Activated T-helper 1 cell treated with anti-CD3 and anti-CD28 coated beads, Interleukin-12 subunit alpha, Interleukin-12 subunit beta, Interleukin-2, Interleukin-4 antibody, amounts not matched to agents 30 ng/mL and 10 ng/mL and 1 ng/mL, durations not matched to agents 14 hours and 24 hours and 36 hours (primary cell): Measurements from ENCODE around the gene BTBD9. TPM values are rescaled to one million over a fixed set of nuclear protein-coding genes. Genes with fewer than 3 reads are reported as not detected.

ENCODE experiments used
- DNase-seq: peaks from one replicate; pipeline ENCODE4 v3.0.0; 2021; ENCODE audit warnings: low spot score
- H3K27ac Mint-ChIP-seq: one replicate; pipeline ENCODE4 v1.8.0; 2021; ENCODE audit warnings: mild to moderate bottlenecking, mixed read lengths
- H3K27me3 Mint-ChIP-seq: one replicate; pipeline ENCODE4 v1.8.0; 2022; ENCODE audit warnings: mild to moderate bottlenecking, moderate library complexity, mixed read lengths; ENCODE audit not compliant: insufficient read depth
- H3K36me3 Mint-ChIP-seq: one replicate; pipeline ENCODE4 v1.8.0; 2021; ENCODE audit warnings: low read depth, mixed read lengths
- H3K4me1 Mint-ChIP-seq: one replicate; pipeline ENCODE4 v1.8.0; 2021; ENCODE audit warnings: low read depth, mixed read lengths
- H3K4me3 Mint-ChIP-seq: one replicate; pipeline ENCODE4 v1.8.0; 2021; ENCODE audit warnings: mild to moderate bottlenecking, moderate library complexity, mixed read lengths
- H3K9me3 Mint-ChIP-seq: one replicate; pipeline ENCODE4 v1.8.0; 2021; ENCODE audit warnings: mixed read lengths
- intact Hi-C: fragments of 100-400 bp; cut with micrococcal nuclease; formaldehyde crosslinking; loops from one replicate; pipeline ENCODE4 v1.15.1; 2024
- total RNA-seq: library from RNA; stranded (reverse); gene quantifications from 2 replicates; pipeline ENCODE4 v1.2.3, GENCODE V29; 2022

The BTBD9 gene
- total RNA-seq, 1 donor from 2014 or later: 14.5 TPM

DNA sequence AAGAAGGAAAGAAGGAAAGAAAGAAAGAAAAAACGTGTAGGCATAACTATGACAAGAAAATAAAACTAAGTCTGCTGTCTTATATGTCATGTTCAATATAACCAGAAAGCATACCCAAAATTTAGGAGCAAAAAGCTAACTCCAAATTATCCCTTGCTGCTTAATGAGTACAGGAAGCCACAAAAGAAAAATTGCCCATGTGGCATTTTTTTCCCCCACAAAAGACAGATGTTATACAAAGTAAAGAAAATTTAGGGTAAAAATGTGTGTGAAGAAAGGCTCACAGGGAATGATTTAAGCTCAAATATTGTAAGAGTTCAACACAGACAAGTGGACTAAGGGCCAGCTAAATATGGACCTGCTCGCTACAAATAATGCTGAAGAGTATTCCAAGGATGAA lies 263.8 kb downstream of the BTBD9 start:
- DNase-seq: no peak
- H3K4me3 Mint-ChIP-seq: no peak overlapping the region
- H3K27ac Mint-ChIP-seq: no peak overlapping the region
- H3K4me1 Mint-ChIP-seq: no peaks in the 10 kb centered on the region
- H3K27me3 Mint-ChIP-seq: peaks cover 7% of the 10 kb centered on the region
- intact Hi-C loops: no loop called here
- H3K9me3 Mint-ChIP-seq: no peaks in the 10 kb centered on the region
- H3K36me3 Mint-ChIP-seq: no peaks in the 10 kb centered on the region

DNA sequence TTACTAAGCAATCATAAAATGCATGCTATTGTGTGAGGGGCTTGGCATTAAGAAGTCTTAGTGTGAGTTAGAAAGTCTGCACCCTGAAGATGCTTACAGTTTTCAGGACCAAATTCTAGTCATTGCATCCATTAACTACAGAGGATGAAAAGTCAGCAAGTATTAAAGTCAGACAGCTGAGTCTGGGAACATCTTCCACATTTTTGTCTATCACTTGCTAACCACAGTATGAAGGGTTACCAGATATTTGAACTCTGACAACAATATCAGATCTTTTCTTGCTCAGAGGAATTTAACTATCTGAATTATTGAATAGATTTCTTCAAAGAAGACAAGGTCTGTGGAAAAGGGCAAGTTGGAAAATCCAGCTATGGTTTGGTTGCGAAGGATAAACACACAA lies 264.4 kb downstream of the BTBD9 start:
- H3K27ac Mint-ChIP-seq: no peak overlapping the region
- peaks cover 6% of the 10 kb centered on the region for H3K27me3 Mint-ChIP-seq
- H3K9me3 Mint-ChIP-seq: no peaks in the 10 kb centered on the region
- no peaks in the 10 kb centered on the region for H3K36me3 Mint-ChIP-seq
- intact Hi-C loops: no loop called here
- H3K4me3 Mint-ChIP-seq: no peak overlapping the region
- DNase-seq: no peak
- no peaks in the 10 kb centered on the region for H3K4me1 Mint-ChIP-seq

- no peak for DNase-seq
- no peaks in the 10 kb centered on the region for H3K9me3 Mint-ChIP-seq
- H3K4me3 Mint-ChIP-seq: no peak overlapping the region
- no peaks in the 10 kb centered on the region for H3K36me3 Mint-ChIP-seq
- H3K27me3 Mint-ChIP-seq: peaks cover 3% of the 10 kb centered on the region
- no peaks in the 10 kb centered on the region for H3K4me1 Mint-ChIP-seq
- H3K27ac Mint-ChIP-seq: no peak overlapping the region
- intact Hi-C loops: no loop called here
Observed at GRCh38 chr6:38371881-38372280, 267.8 kb downstream of the BTBD9 start.

- no peaks in the 10 kb centered on the region for H3K36me3 Mint-ChIP-seq
- intact Hi-C loops: no loop called here
- peaks cover 1% of the 10 kb centered on the region for H3K27me3 Mint-ChIP-seq
- DNase-seq: no peak
- H3K9me3 Mint-ChIP-seq: no peaks in the 10 kb centered on the region
- H3K27ac Mint-ChIP-seq: no peak overlapping the region
- no peaks in the 10 kb centered on the region for H3K4me1 Mint-ChIP-seq
- H3K4me3 Mint-ChIP-seq: no peak overlapping the region
Observed at GRCh38 chr6:38370653-38371601, 268.8 kb downstream of the BTBD9 start.

DNA sequence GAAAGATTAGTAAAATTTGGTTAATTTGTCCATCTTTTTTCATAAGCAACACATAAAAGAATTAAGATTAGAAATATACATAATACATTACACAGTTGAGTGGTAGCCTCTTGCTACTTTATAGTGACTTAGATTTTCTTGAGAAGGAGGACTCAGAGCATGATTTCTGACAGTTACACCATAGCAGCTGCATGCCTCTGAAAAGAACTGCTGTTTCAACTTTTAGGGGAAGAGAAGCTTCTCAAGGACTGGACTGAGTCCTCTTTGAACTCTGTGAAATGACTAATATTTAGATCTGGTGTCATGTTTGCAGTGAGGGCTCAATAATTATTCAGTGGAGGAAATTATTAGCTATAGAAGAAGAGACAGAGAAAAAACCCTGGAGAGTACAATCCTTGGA lies 272.5 kb downstream of the BTBD9 start:
- H3K4me3 Mint-ChIP-seq: no peak overlapping the region
- no peaks in the 10 kb centered on the region for H3K36me3 Mint-ChIP-seq
- DNase-seq: no peak
- H3K9me3 Mint-ChIP-seq: no peaks in the 10 kb centered on the region
- H3K4me1 Mint-ChIP-seq: no peaks in the 10 kb centered on the region
- intact Hi-C loops: no loop called here
- H3K27ac Mint-ChIP-seq: no peak overlapping the region
- no peaks in the 10 kb centered on the region for H3K27me3 Mint-ChIP-seq

DNA sequence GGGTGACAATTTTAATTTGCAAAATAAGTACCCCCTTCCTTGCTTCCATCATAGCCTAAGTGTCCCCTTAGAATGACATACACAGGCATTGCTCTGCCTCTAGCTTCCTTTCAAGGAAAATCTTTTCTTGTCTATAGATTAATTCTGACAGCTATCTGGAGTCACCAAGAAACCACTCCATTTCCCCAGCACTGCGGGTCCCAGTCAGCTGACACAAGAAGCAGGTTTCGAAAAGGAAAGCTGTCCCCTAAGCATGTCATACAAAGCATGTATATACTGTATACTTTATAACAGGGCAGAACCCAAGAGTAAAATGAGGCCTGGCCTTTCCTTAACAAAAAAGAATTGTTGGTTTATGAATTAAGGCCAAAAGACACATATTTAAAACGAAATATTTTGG lies 273.5 kb downstream of the BTBD9 start:
- no peaks in the 10 kb centered on the region for H3K4me1 Mint-ChIP-seq
- no peak overlapping the region for H3K27ac Mint-ChIP-seq
- intact Hi-C loops: no loop called here
- H3K27me3 Mint-ChIP-seq: peaks cover 2% of the 10 kb centered on the region
- H3K4me3 Mint-ChIP-seq: no peak overlapping the region
- no peaks in the 10 kb centered on the region for H3K9me3 Mint-ChIP-seq
- H3K36me3 Mint-ChIP-seq: no peaks in the 10 kb centered on the region
- DNase-seq: no peak

- no peak overlapping the region for H3K4me3 Mint-ChIP-seq
- DNase-seq: no peak
- H3K27me3 Mint-ChIP-seq: peaks cover 2% of the 10 kb centered on the region
- no peaks in the 10 kb centered on the region for H3K9me3 Mint-ChIP-seq
- intact Hi-C loops: no loop called here
- H3K36me3 Mint-ChIP-seq: no peaks in the 10 kb centered on the region
- H3K4me1 Mint-ChIP-seq: no peaks in the 10 kb centered on the region
- H3K27ac Mint-ChIP-seq: no peak overlapping the region
Observed at GRCh38 chr6:38364775-38365174, 275.0 kb downstream of the BTBD9 start.

DNA sequence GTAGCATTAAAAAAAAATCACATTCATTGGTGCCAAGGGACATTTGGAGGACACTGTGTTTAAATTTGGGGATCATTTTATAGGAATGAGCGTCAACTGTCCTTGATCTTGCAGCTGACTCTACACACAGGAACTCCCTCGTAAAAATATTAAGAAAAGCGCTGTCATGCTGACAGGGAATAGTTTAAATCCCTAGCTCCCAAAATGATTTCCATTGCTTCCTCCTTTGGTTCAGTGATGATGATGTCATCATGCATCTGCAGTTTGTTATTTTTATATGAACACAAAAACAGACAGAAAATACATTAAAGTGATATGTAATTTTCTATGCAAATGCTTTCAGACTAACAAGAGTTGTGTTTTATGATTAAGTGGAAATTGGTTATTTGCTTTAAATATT lies 275.6 kb downstream of the BTBD9 start:
- peaks cover 2% of the 10 kb centered on the region for H3K27me3 Mint-ChIP-seq
- no peaks in the 10 kb centered on the region for H3K36me3 Mint-ChIP-seq
- no peak overlapping the region for H3K27ac Mint-ChIP-seq
- DNase-seq: no peak
- no peaks in the 10 kb centered on the region for H3K4me1 Mint-ChIP-seq
- intact Hi-C loops: no loop called here
- no peaks in the 10 kb centered on the region for H3K9me3 Mint-ChIP-seq
- no peak overlapping the region for H3K4me3 Mint-ChIP-seq

DNA sequence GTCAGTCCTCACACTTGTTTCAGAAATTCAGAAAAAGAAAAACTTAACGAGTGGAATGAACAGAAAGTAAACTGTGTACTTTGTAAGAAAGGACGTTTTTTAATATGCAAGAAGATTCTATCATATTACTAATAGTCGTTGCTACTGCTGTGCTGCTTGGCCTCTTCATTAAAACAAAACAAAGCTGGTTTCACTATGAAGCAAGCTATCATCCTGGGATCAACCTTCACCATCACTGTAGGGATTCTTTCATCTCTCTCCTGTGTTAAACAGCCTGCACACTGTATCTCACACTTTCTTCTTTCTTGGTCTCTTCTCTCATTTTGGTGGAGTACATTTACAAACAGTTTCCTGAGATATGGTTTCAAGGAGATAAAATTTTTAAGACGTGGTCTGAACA lies 284.2 kb downstream of the BTBD9 start:
- Mint-ChIP-seq H3K27me3 (no peaks in the 10 kb centered on the region), H3K27ac (no peak overlapping the region), H3K4me3 (no peak overlapping the region), H3K36me3 (no peaks in the 10 kb centered on the region), H3K9me3 (no peaks in the 10 kb centered on the region), H3K4me1 (no peaks in the 10 kb centered on the region)
- intact Hi-C loops: no loop called here
- no peak for DNase-seq

DNA sequence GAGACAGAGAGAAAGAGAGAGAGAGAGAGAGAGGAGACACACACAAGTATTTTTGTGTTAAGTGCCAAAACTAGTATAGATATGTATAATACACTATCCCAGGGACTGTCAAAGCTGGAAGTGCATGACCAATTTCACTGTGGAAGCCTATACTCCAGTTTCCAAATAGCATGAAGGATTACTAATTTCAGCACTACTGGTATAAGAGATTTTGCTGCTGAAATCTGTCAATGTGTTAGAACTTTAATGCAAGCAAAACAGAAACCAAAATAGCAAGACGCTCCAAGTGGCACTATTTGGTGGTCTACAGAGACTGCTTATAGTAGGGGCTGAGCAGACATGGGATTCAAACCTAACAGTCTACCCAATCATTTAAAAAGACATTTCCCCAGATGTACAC lies 284.8 kb downstream of the BTBD9 start:
- Mint-ChIP-seq H3K27me3 (no peaks in the 10 kb centered on the region), H3K4me1 (no peaks in the 10 kb centered on the region), H3K4me3 (no peak overlapping the region), H3K36me3 (no peaks in the 10 kb centered on the region), H3K27ac (no peak overlapping the region), H3K9me3 (no peaks in the 10 kb centered on the region)
- no peak for DNase-seq
- intact Hi-C loops: no loop called here

GRCh38 chr6:38354037-38354381 lies 285.7 kb downstream of the BTBD9 start:
- Mint-ChIP-seq H3K9me3 (no peaks in the 10 kb centered on the region), H3K27ac (no peak overlapping the region), H3K4me1 (no peaks in the 10 kb centered on the region), H3K4me3 (no peak overlapping the region), H3K36me3 (no peaks in the 10 kb centered on the region), H3K27me3 (no peaks in the 10 kb centered on the region)
- no peak for DNase-seq
- intact Hi-C loops: no loop called here

GRCh38 chr6:38353310-38354036 lies 286.3 kb downstream of the BTBD9 start:
- intact Hi-C loops: no loop called here
- Mint-ChIP-seq H3K4me3 (no peak overlapping the region), H3K9me3 (no peaks in the 10 kb centered on the region), H3K27ac (no peak overlapping the region), H3K36me3 (no peaks in the 10 kb centered on the region), H3K27me3 (no peaks in the 10 kb centered on the region), H3K4me1 (no peaks in the 10 kb centered on the region)
- DNase-seq: no peak

DNA sequence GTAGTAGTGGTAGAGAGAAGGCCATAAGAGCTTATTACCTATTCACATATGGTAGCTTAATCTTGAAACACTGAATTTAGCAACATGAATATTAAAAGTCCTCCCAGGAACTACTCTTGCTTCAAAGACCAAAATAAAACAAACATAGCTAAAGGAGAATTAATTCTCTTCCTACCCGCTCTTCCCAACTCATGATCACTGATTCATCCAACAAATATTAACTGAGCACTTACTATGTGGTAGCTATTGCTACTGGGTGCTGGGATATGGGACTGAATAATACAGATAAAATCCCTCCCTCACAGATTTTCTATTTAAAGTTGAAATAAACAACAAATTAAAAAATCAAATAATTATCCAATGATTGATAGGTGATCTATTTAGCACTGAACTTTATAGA lies 287.1 kb downstream of the BTBD9 start:
- H3K27ac Mint-ChIP-seq: no peak overlapping the region
- intact Hi-C loops: no loop called here
- H3K4me1 Mint-ChIP-seq: no peaks in the 10 kb centered on the region

More for the DNA sequence above, 287.1 kb downstream of the BTBD9 start:
- H3K36me3 Mint-ChIP-seq: no peaks in the 10 kb centered on the region
- no peak overlapping the region for H3K4me3 Mint-ChIP-seq
- no peaks in the 10 kb centered on the region for H3K27me3 Mint-ChIP-seq
- no peak for DNase-seq
- no peaks in the 10 kb centered on the region for H3K9me3 Mint-ChIP-seq
